ENCODE results near the gene RBM20.
"Not testable (repeated sequence)": the region's sequence is repeated elsewhere in the genome, so short reads cannot be mapped to it uniquely, and the experiment has no call there.

The RBM20 gene

GRCh38 chr10:110625356-110625894 lies 18.7 kb upstream of the RBM20 start:
- no peak for DNase-seq (ENCODE audit: extremely low read depth in 1 of 2, low read depth in 1 of 2)

GRCh38 chr10:110625951-110626855 lies 17.9 kb upstream of the RBM20 start:
- no peak for DNase-seq (ENCODE audit: extremely low read depth in 1 of 2, low read depth in 1 of 2)

- no peak for DNase-seq (ENCODE audit: extremely low read depth in 1 of 2, low read depth in 1 of 2)
These were observed 16.0 kb upstream of the RBM20 start for GRCh38 chr10:110628161-110628560.

GRCh38 chr10:110629680-110630191 lies 14.4 kb upstream of the RBM20 start:
- DNase-seq (ENCODE audit: extremely low read depth in 1 of 2, low read depth in 1 of 2) = no peak

GRCh38 chr10:110631934-110632333 lies 12.2 kb upstream of the RBM20 start:
- no peak for DNase-seq (ENCODE audit: extremely low read depth in 1 of 2, low read depth in 1 of 2)

- no peak for DNase-seq (ENCODE audit: extremely low read depth in 1 of 2, low read depth in 1 of 2)
These were observed 11.4 kb upstream of the RBM20 start for GRCh38 chr10:110632591-110633215.

- no peak for DNase-seq (ENCODE audit: extremely low read depth in 1 of 2, low read depth in 1 of 2)
These were observed 9.5 kb upstream of the RBM20 start for GRCh38 chr10:110634527-110635209.

- DNase-seq (ENCODE audit: extremely low read depth in 1 of 2, low read depth in 1 of 2) = no peak
These were observed 7.6 kb upstream of the RBM20 start for GRCh38 chr10:110636572-110636931.

GRCh38 chr10:110636932-110637557 lies 7.1 kb upstream of the RBM20 start:
- DNase-seq (ENCODE audit: extremely low read depth in 1 of 2, low read depth in 1 of 2) = no peak

- no peak for DNase-seq (ENCODE audit: extremely low read depth in 1 of 2, low read depth in 1 of 2)
These were observed 6.5 kb upstream of the RBM20 start for GRCh38 chr10:110637558-110638053.

- DNase-seq (ENCODE audit: extremely low read depth in 1 of 2, low read depth in 1 of 2) = no peak
These were observed 5.8 kb upstream of the RBM20 start for GRCh38 chr10:110638319-110638718.

- DNase-seq (ENCODE audit: extremely low read depth in 1 of 2, low read depth in 1 of 2) = not testable (repeated sequence)
These were observed 5.1 kb upstream of the RBM20 start for GRCh38 chr10:110639046-110639445.

GRCh38 chr10:110639858-110640257 lies 4.3 kb upstream of the RBM20 start:
- not testable (repeated sequence) for DNase-seq (ENCODE audit: extremely low read depth in 1 of 2, low read depth in 1 of 2)

- peak in 1 of 2 donors; percentile 45 for DNase-seq (ENCODE audit: extremely low read depth in 1 of 2, low read depth in 1 of 2)
These were observed 2.9 kb upstream of the RBM20 start for GRCh38 chr10:110641256-110641655.

GRCh38 chr10:110642204-110643034 lies 1.7 kb upstream of the RBM20 start:
- DNase-seq (ENCODE audit: extremely low read depth in 1 of 2, low read depth in 1 of 2) = no peak

GRCh38 chr10:110643035-110643652 lies 992 bp upstream of the RBM20 start:
- no peak for DNase-seq (ENCODE audit: extremely low read depth in 1 of 2, low read depth in 1 of 2)

- DNase-seq (ENCODE audit: extremely low read depth in 1 of 2, low read depth in 1 of 2) = no peak
These were observed 694 bp downstream of the RBM20 start for GRCh38 chr10:110644598-110645462.

- DNase-seq (ENCODE audit: extremely low read depth in 1 of 2, low read depth in 1 of 2) = no peak
These were observed 2.4 kb downstream of the RBM20 start for GRCh38 chr10:110646417-110647135.

All from stimulated activated CD8-positive, alpha-beta memory T cell treated with anti-CD3 and anti-CD28 coated beads, Interleukin-7, amount 100 ng/mL, for 48 hours (primary cell).